Cardiac muscle cell (in vitro differentiated cells and primary cell): ENCODE measurements around the gene CENPM. TPM values are rescaled to one million over a fixed set of nuclear protein-coding genes. Genes with fewer than 3 reads are reported as not detected.

Source experiments
- DNase-seq, 2 donors: peaks; one replicate each; pipeline versions ENCODE4 v3.0.0 to v3.0.0-alpha.2; 2010 to 2017; ENCODE audit warnings: low read depth in 1 of 2, low spot score in 1 of 2
- H3K27ac ChIP-seq: fragments of 200-600 bp; sonication (generic); 2 replicates; pipeline ENCODE4 v1.5.1; 2016
- H3K27me3 ChIP-seq: fragments of 200-600 bp; sonication (generic); 2 replicates; pipeline ENCODE4 v1.6.0; 2016; ENCODE audit warnings: control low read depth
- H3K36me3 ChIP-seq: fragments of 200-600 bp; sonication (generic); 2 replicates; pipeline ENCODE4 v1.5.1; 2016; ENCODE audit warnings: control low read depth
- H3K4me1 ChIP-seq: fragments of 200-600 bp; sonication (generic); 2 replicates; pipeline ENCODE4 v1.8.1; 2017; ENCODE audit warnings: low read depth, mild to moderate bottlenecking, mixed run types
- H3K4me3 ChIP-seq: fragments of 200-600 bp; sonication (generic); 2 replicates; pipeline ENCODE4 v1.5.1; 2016; ENCODE audit warnings: mild to moderate bottlenecking
- H3K9me3 ChIP-seq: fragments of 200-600 bp; sonication (generic); 2 replicates; pipeline ENCODE4 v1.5.1; 2017; ENCODE audit warnings: low read depth, mild to moderate bottlenecking, control low read depth
- polyA plus RNA-seq: library from polyadenylated mRNA; unstranded; fragments of >200 nt; fragmentation: Nextera tagmentation; extraction: Ambion mirVana; gene quantifications from 2 replicates; pipeline ENCODE4 v1.2.1, GENCODE V29; 2016
- total RNA-seq: library from RNA; depleted of rRNA; stranded (reverse); fragments of >200 nt; gene quantifications from 2 replicates; pipeline ENCODE4 v1.2.3, GENCODE V29; 2016
- TF ChIP-seq, protein P1 (sequence below): IDR thresholded peaks from 2 replicates; pipeline ENCODE4 v1.5.1; 2012; ENCODE audit warnings: low read depth, mild to moderate bottlenecking, low read length

Gene CENPM
- total and polyA plus RNA-seq, 2 experiments from 2014 or later = 25.8 to 26.7 TPM

DNA sequence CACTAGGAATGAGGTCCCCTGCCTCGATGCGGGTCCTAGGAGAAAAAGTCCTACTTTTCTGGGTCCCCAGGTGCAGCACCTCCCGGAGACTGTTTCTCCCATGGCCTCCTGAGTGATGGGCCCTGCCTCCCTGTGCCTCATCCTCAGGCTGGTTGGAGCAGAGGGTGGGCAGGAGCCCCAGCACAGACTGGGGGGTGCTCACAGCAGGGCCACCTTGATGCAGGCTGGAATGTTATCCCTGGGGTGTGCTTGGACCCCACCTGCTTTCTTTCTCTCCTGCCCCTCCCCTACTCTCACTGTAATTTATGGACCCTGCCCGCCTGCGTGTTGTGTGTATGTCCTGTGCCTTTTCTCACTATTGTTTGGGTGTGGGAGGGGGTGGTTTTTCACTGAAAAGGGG, 40.1 kb downstream of the CENPM start:
- TF ChIP-seq, protein P1, sequence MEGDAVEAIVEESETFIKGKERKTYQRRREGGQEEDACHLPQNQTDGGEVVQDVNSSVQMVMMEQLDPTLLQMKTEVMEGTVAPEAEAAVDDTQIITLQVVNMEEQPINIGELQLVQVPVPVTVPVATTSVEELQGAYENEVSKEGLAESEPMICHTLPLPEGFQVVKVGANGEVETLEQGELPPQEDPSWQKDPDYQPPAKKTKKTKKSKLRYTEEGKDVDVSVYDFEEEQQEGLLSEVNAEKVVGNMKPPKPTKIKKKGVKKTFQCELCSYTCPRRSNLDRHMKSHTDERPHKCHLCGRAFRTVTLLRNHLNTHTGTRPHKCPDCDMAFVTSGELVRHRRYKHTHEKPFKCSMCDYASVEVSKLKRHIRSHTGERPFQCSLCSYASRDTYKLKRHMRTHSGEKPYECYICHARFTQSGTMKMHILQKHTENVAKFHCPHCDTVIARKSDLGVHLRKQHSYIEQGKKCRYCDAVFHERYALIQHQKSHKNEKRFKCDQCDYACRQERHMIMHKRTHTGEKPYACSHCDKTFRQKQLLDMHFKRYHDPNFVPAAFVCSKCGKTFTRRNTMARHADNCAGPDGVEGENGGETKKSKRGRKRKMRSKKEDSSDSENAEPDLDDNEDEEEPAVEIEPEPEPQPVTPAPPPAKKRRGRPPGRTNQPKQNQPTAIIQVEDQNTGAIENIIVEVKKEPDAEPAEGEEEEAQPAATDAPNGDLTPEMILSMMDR = no peak
- peaks cover 34% of the 10 kb centered on the region for H3K27me3 ChIP-seq
- H3K9me3 ChIP-seq = no peaks in the 10 kb centered on the region
- H3K27ac ChIP-seq = no peak overlapping the region
- H3K36me3 ChIP-seq = peaks cover 40% of the 10 kb centered on the region
- no peak overlapping the region for H3K4me3 ChIP-seq
- peaks cover 4% of the 10 kb centered on the region for H3K4me1 ChIP-seq
- DNase-seq = no peak

DNA sequence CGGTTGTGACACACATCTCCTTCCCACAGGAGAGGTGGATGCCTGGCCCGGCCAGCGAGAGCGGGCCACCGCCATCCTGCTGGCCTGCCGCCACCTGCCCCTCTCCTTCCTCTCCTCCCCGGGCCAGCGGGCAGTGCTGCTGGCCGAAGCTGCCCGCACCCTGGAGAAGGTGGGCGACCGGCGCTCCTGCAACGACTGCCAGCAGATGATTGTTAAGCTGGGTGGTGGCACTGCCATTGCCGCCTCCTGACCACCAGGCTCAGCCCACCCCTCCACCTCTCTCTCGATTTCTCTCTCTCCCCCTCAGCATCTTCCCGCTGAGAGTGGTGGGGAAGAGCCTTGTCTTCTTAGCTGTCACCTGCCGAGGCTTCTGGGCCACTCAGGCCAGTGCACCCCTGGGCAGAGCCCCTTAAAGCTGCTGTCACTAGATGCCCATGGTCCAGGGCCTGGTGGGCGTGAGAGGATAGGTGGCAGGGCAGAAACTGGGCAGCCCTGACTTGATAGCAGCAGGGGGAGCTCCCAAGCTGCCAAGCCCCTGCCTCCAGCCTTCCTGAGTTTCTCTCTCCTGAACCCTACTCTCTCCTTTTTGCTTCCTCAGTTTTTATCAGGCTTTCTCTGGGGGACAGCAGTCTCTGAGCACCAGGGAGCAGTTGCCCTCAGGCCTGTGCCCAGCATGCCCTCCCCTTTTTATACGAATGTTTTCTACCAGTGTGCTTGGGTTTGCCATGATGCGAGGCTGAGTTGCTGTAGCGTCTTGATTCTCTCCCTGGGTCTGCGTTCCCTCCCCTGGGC, 41.3 kb downstream of the CENPM start:
- H3K36me3 ChIP-seq = peaks cover 49% of the 10 kb centered on the region
- peaks cover 3% of the 10 kb centered on the region for H3K4me1 ChIP-seq
- no peak overlapping the region for H3K27ac ChIP-seq
- peaks cover 22% of the 10 kb centered on the region for H3K27me3 ChIP-seq
- no peak overlapping the region for H3K4me3 ChIP-seq
- no peak for DNase-seq
- TF ChIP-seq, protein P1 = no peak
- H3K9me3 ChIP-seq = no peaks in the 10 kb centered on the region

DNA sequence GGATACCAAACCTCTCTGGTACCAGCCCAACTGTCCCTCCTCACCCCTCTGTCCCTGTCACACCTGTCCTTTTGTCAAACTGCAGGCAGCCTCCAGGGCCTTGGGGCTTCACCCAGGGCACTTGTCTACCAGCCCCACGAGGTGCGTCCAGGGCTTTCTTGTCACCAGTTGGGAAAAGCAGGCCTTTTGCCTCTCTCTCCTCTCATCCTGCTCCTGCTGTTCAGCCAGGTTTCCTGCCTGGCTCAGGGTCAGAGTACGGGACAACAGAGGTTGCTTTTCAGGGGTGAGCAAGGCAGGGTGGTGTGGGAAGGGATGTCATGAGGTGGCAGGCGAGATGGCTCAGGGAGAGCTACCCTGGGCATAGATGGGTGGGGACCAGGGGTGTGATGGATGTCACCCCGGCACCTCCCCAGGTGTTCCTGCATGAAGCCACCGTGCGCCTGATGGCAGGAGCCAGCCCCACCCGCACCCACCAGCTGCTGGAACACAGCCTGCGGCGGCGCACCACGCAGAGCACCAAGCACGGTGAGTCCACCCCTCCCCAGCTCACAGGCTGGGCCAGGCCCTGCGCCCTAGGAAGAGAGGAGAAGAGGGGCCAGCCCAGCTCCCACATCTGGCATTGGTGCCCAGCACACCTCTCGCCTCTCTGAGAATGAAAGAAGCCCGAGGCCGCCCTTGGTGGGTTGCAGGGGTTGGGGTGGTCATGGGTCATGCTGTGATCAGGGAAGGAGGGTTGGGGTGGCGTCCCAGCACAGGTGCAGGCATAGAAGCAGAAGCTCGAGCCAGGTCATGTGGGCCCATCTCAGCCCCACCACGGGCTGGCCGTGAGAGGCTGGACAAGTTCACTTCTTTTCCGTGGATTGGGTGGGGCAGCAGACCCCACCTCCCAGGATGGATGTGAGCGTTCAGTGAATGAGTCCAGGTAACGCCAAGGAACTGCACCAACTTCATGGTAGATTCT, 42.2 kb downstream of the CENPM start:
- no peak overlapping the region for H3K27ac ChIP-seq
- H3K9me3 ChIP-seq = no peaks in the 10 kb centered on the region
- H3K4me3 ChIP-seq = no peak overlapping the region
- DNase-seq = no peak
- H3K36me3 ChIP-seq = peaks cover 58% of the 10 kb centered on the region
- H3K4me1 ChIP-seq = no peaks in the 10 kb centered on the region
- peaks cover 14% of the 10 kb centered on the region for H3K27me3 ChIP-seq
- TF ChIP-seq, protein P1 = no peak

DNA sequence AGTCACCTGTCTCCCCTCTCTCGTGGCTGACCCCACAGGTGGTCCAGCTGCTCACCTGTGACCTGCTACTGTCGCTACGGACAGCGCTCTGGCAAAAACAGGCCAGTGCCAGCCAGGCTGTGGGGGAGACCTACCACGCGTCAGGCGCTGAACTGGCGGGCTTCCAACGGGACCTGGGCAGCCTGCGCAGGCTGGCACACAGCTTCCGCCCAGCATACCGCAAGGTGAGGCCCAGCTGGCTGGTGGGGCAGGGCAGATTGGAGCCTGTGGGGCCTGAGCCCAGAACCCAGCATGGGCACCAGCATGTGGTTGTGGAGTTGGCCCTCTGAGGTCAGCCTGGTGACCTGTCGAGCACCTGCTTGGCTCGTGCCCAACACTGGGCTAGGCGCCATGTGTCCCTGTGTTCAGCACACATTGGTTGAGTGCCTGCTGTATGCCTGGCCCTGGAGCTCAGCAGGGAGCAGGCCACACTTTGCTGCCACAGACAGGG, 44.0 kb downstream of the CENPM start:
- TF ChIP-seq, protein P1 = no peak
- Histone ChIP-seq H3K4me3 (no peak overlapping the region), H3K27me3 (no peaks in the 10 kb centered on the region), H3K4me1 (no peaks in the 10 kb centered on the region), H3K27ac (no peak overlapping the region), H3K9me3 (no peaks in the 10 kb centered on the region), H3K36me3 (peaks cover 72% of the 10 kb centered on the region)
- no peak for DNase-seq

DNA sequence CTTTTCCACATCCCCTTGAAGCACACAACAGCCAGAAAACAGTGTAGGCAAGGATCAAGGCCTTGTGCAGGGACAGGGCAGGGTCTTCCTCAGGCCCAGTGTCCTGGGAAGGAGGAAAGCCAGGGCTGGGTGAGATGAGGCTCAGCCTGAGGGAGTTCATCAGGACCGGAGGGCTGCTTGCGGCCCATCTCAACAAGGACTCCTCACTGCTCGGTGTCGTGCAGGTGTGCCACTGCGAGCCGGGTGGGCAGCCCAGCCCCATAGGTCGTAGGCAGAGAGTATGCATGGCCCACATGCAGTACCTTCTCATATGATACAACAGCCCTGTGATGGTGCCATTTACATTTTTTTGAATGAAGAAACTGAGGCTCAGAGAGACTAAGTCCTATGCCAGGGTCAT, 44.9 kb downstream of the CENPM start:
- H3K36me3 ChIP-seq = peaks cover 82% of the 10 kb centered on the region
- no peak overlapping the region for H3K4me3 ChIP-seq
- H3K9me3 ChIP-seq = no peaks in the 10 kb centered on the region

More for the DNA sequence above, 44.9 kb downstream of the CENPM start:
- no peak overlapping the region for H3K27ac ChIP-seq
- DNase-seq = no peak
- H3K27me3 ChIP-seq = no peaks in the 10 kb centered on the region
- TF ChIP-seq, protein P1 = no peak
- H3K4me1 ChIP-seq = no peaks in the 10 kb centered on the region
